Mesenchymal stem cell (in vitro differentiated cells and primary cell): ENCODE measurements around the gene RBM8A.
A peak's percentile ranks its signal among the peaks of the same experiment; 100 is the strongest.

ENCODE experiments used
- DNase-seq: peaks from one replicate; pipeline ENCODE4 v3.0.0-alpha.2; 2013
- H2AFZ ChIP-seq: one replicate; pipeline ENCODE4 v1.6.1; 2013; ENCODE audit warnings: low read depth, mild to moderate bottlenecking, control low read depth, inconsistent platforms, low read length, moderate library complexity
- H2AK5ac ChIP-seq: 2 replicates; pipeline ENCODE4 v1.6.1; 2013; ENCODE audit warnings: low read length, moderate library complexity, mild to moderate bottlenecking, inconsistent platforms; ENCODE audit not compliant: severe bottlenecking
- H2BK120ac ChIP-seq: one replicate; pipeline ENCODE4 v1.6.1; 2013; ENCODE audit warnings: low read depth, mild to moderate bottlenecking, inconsistent platforms, low read length, moderate library complexity
- H2BK12ac ChIP-seq, 2 experiments: one replicate each; pipeline ENCODE4 v1.6.1; 2013; ENCODE audit warnings: inconsistent platforms in 2 of 2, low read length in 2 of 2, mild to moderate bottlenecking in 2 of 2, moderate library complexity in 2 of 2, control low read depth in 1 of 2
- H2BK15ac ChIP-seq: one replicate; pipeline ENCODE4 v1.6.1; 2013; ENCODE audit warnings: mild to moderate bottlenecking, low read depth, inconsistent platforms; ENCODE audit not compliant: poor library complexity, severe bottlenecking
- H2BK5ac ChIP-seq: 2 replicates; pipeline ENCODE4 v1.6.1; 2013; ENCODE audit warnings: low read depth, mild to moderate bottlenecking, low read length, control low read depth, inconsistent platforms; ENCODE audit not compliant: poor library complexity, severe bottlenecking
- H3K14ac ChIP-seq, 2 experiments: one replicate each; pipeline ENCODE4 v1.6.1; 2013; ENCODE audit warnings: inconsistent platforms in 2 of 2, low read length in 2 of 2, control low read depth in 1 of 2, mild to moderate bottlenecking in 1 of 2, moderate library complexity in 1 of 2
- H3K18ac ChIP-seq, 2 experiments: one replicate each; pipeline ENCODE4 v1.6.1; 2013; ENCODE audit warnings: inconsistent platforms in 2 of 2, low read length in 2 of 2, control low read depth in 1 of 2, low read depth in 1 of 2, mild to moderate bottlenecking in 1 of 2
- H3K23ac ChIP-seq, 2 experiments: one replicate each; pipeline ENCODE4 v1.6.1; 2013; ENCODE audit warnings: inconsistent platforms in 2 of 2, low read length in 2 of 2, mild to moderate bottlenecking in 2 of 2, moderate library complexity in 2 of 2, control low read depth in 1 of 2
- H3K27ac ChIP-seq: 2 replicates; pipeline ENCODE4 v1.5.1; 2013; ENCODE audit warnings: mild to moderate bottlenecking, moderate library complexity, low read length, control low read depth, inconsistent platforms; ENCODE audit not compliant: poor library complexity, severe bottlenecking
- H3K27me3 ChIP-seq, 2 experiments: 2 replicates each; pipeline versions ENCODE4 v1.6.1 to v1.7.0; 2013; ENCODE audit warnings: low read length in 2 of 2, mild to moderate bottlenecking in 2 of 2, moderate library complexity in 2 of 2, control low read depth in 1 of 2, inconsistent platforms in 1 of 2; ENCODE audit not compliant: control insufficient read depth in 1 of 2, insufficient read depth in 1 of 2
- H3K36me3 ChIP-seq, 2 experiments: 2 replicates each; pipeline versions ENCODE4 v1.6.1 to v1.7.0; 2013; ENCODE audit warnings: low read length in 2 of 2, control low read depth in 1 of 2, inconsistent platforms in 1 of 2, low read depth in 1 of 2, mild to moderate bottlenecking in 1 of 2; ENCODE audit not compliant: insufficient read depth in 2 of 2, control insufficient read depth in 1 of 2
- H3K4ac ChIP-seq, 2 experiments: one replicate each; pipeline ENCODE4 v1.6.1; 2013; ENCODE audit warnings: inconsistent platforms in 2 of 2, low read length in 2 of 2, mild to moderate bottlenecking in 2 of 2, moderate library complexity in 2 of 2, control low read depth in 1 of 2, low read depth in 1 of 2
- H3K4me1 ChIP-seq: 2 replicates; pipeline ENCODE4 v1.6.1; 2013; ENCODE audit warnings: low read depth, low read length, control low read depth; ENCODE audit not compliant: control insufficient read depth, insufficient read depth
- H3K4me2 ChIP-seq: 2 replicates; pipeline ENCODE4 v1.6.1; 2013; ENCODE audit warnings: low read length, mild to moderate bottlenecking, inconsistent platforms; ENCODE audit not compliant: poor library complexity, severe bottlenecking
- H3K4me3 ChIP-seq, 2 experiments: 2 replicates each; pipeline versions ENCODE4 v1.5.1 to v1.7.0; 2013; ENCODE audit warnings: low read length in 2 of 2, mild to moderate bottlenecking in 2 of 2, control low read depth in 1 of 2, low read depth in 1 of 2; ENCODE audit not compliant: insufficient read depth in 1 of 2
- H3K79me1 ChIP-seq: replicated peaks from 2 replicates; pipeline ENCODE4 v1.6.1; 2013; ENCODE audit warnings: mild to moderate bottlenecking, control low read depth, low read length, inconsistent platforms; ENCODE audit not compliant: poor library complexity, severe bottlenecking
- H3K9ac ChIP-seq: 2 replicates; pipeline ENCODE4 v1.7.0; 2013; ENCODE audit warnings: mild to moderate bottlenecking, low read length, moderate library complexity
- H3K9me3 ChIP-seq: 2 replicates; pipeline ENCODE4 v1.7.0; 2013; ENCODE audit warnings: mild to moderate bottlenecking, low read length; ENCODE audit not compliant: control insufficient read depth
- H4K8ac ChIP-seq: one replicate; pipeline ENCODE4 v1.6.1; 2013; ENCODE audit warnings: inconsistent platforms, mild to moderate bottlenecking, low read length, moderate library complexity
- H4K91ac ChIP-seq: one replicate; pipeline ENCODE4 v1.6.1; 2013; ENCODE audit warnings: mild to moderate bottlenecking, low read length, inconsistent platforms
- WGBS: methylation state at CpG from one replicate; pipeline ENCODE4 v1.1.7; 2013; ENCODE audit warnings: mixed read lengths; 5-methylcytosine and 5-hydroxymethylcytosine counted together

The RBM8A gene

DNA sequence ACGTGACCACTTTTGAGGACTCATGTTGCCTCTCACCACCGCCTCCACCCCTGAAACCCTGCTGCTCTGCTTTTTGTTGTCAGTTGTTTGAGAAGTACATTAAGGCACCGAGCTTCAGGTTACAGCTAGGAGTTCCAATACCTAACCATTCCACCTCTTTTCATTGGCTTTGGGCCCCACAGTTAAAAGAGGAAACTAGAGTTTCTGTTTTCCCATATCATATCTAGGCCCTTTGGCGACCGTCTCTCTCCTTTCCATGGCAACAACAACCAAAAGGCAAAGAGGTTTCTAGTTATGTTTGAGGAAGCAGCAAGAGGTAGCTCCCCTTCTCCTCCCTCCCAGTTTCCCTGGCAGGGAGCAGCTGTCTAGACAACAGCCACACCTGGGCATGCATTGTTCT, 47.5 kb downstream of the RBM8A start:
- 46% methylated on average over 3 of the region's 5 CpGs for WGBS
- H3K79me1 ChIP-seq, result no peaks in the 10 kb centered on the region
- no peak overlapping the region for H4K91ac ChIP-seq

DNA sequence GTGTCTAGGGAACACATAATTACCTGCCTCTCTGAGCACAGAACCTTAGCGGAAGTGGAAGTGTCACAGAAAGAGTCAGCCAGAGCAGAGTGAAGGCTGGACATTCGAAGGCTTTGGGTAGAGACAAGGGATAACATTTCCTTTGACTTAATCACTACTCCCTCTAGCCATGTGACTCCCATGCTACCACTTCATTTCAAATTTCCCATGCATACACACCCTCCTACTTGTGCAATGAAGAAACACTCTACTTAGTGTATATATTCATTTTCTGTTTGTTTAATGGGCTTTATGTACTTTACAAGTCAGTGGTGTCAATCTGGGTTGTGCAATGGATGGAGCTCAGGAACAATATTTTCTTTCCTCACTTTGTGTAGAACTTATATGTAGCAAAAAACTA, 48.6 kb downstream of the RBM8A start:
- Histone ChIP-seq H3K27me3 (no peaks in the 10 kb centered on the region), H2BK12ac (no peak overlapping the region), H2BK15ac (no peak overlapping the region), H4K91ac (no peak overlapping the region), H3K79me1 (no peaks in the 10 kb centered on the region), H4K8ac (no peak overlapping the region), H3K4me3 (no peak overlapping the region), H2AK5ac (no peak overlapping the region), H3K9me3 (no peaks in the 10 kb centered on the region), H3K14ac (no peak overlapping the region), H3K4me1 (peaks cover 5% of the 10 kb centered on the region), H3K23ac (no peak overlapping the region), H3K4ac (no peak overlapping the region), H3K36me3 (no peaks in the 10 kb centered on the region), H3K4me2 (no peak overlapping the region), H3K18ac (no peak overlapping the region), H3K27ac (no peak overlapping the region), H2BK120ac (no peak overlapping the region), H2BK5ac (no peak overlapping the region), H3K9ac (no peak overlapping the region), H2AFZ (no peak overlapping the region)
- DNase-seq, result peak; percentile 26
- WGBS, result 100% methylated on average over 1 of the region's 2 CpGs

More for the DNA sequence above, 47.5 kb downstream of the RBM8A start:
- Histone ChIP-seq H2BK12ac (no peak overlapping the region), H2BK5ac (no peak overlapping the region), H3K4ac (no peak overlapping the region), H2BK120ac (no peak overlapping the region), H3K18ac (no peak overlapping the region), H3K4me1 (peaks cover 6% of the 10 kb centered on the region), H3K4me2 (no peak overlapping the region), H3K27me3 (no peaks in the 10 kb centered on the region), H2BK15ac (no peak overlapping the region), H3K14ac (peak overlapping the region in 1 of 2 experiments; percentile 20), H4K8ac (no peak overlapping the region), H3K27ac (no peak overlapping the region), H3K9me3 (no peaks in the 10 kb centered on the region), H3K4me3 (no peak overlapping the region), H3K9ac (no peak overlapping the region), H3K36me3 (no peaks in the 10 kb centered on the region), H3K23ac (no peak overlapping the region), H2AFZ (no peak overlapping the region), H2AK5ac (no peak overlapping the region)
- DNase-seq, result no peak

DNA sequence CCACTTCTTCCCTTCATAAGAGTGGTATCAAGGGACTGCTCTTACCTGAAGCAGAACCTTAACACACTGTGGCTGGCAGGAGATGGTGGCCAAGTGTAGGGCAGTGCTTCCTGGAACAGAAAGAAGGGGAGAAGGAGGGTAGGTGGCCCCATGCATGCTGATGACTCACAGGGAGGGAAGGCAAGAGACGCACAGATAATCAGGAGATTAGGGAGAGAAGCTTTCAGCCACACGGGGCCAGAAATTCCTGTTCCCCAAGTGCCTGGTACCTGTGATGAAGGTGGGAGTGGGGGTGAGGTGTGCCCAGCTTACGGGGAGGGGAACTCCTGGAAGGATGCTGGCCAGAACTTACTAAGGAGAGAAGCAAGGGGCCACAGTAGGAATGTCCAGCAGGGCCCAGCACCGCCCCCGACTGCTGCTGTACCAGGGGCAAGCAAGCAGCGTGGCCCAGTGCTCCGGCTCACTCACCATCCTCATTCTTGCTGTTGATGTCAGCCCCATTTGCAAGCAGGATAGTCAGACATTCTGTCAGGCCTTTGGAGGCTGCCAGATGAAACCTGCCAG, 49.3 kb downstream of the RBM8A start:
- no peak overlapping the region for H4K91ac ChIP-seq
- H3K79me1 ChIP-seq, result no peaks in the 10 kb centered on the region
- no peak overlapping the region for H3K9ac ChIP-seq
- no peak overlapping the region for H3K4ac ChIP-seq
- WGBS, result 79% methylated on average over 7 of the region's 7 CpGs
- H2AK5ac ChIP-seq, result no peak overlapping the region
- no peak overlapping the region for H4K8ac ChIP-seq
- H3K9me3 ChIP-seq, result no peaks in the 10 kb centered on the region
- H3K36me3 ChIP-seq, result no peaks in the 10 kb centered on the region
- no peak overlapping the region for H2AFZ ChIP-seq
- H2BK12ac ChIP-seq, result peak overlapping the region in 1 of 2 experiments; percentile 29
- no peak overlapping the region for H3K4me3 ChIP-seq
- H3K14ac ChIP-seq, result no peak overlapping the region
- no peak overlapping the region for H2BK5ac ChIP-seq
- no peak overlapping the region for H2BK120ac ChIP-seq
- no peak overlapping the region for H2BK15ac ChIP-seq
- no peak overlapping the region for H3K4me2 ChIP-seq
- peaks cover 5% of the 10 kb centered on the region for H3K4me1 ChIP-seq
- H3K23ac ChIP-seq, result no peak overlapping the region
- no peak overlapping the region for H3K18ac ChIP-seq
- no peak for DNase-seq
- H3K27me3 ChIP-seq, result no peaks in the 10 kb centered on the region
- no peak overlapping the region for H3K27ac ChIP-seq

DNA sequence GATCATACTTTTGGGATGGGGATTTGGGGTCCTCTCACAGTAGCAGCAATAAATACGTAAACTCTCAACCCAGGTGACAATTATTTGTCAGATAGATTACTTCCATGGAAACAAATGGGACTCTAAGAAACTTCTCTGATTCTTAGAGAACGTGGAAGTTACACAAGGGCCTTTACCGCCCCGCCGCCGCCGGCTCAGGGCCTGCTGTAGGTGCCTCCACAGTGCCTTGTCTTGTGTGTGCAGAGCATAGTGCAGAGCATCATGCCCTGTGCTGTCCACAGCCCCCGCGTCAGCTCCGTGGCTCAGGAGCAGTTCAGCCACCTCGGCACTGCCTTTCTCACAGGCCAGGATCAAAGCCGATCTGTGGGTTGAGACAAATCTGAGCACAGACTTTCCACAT, 52.6 kb downstream of the RBM8A start:
- no peak overlapping the region for H3K4me2 ChIP-seq
- H2BK5ac ChIP-seq, result no peak overlapping the region
- WGBS, result 94% methylated on average over 12 of the region's 12 CpGs
- no peak overlapping the region for H2BK12ac ChIP-seq
- peaks cover 8% of the 10 kb centered on the region for H3K4me1 ChIP-seq
- H3K14ac ChIP-seq, result no peak overlapping the region
- H3K9ac ChIP-seq, result no peak overlapping the region
- no peak overlapping the region for H4K8ac ChIP-seq
- H3K18ac ChIP-seq, result no peak overlapping the region
- H3K9me3 ChIP-seq, result no peaks in the 10 kb centered on the region
- H2BK120ac ChIP-seq, result no peak overlapping the region
- H2AK5ac ChIP-seq, result no peak overlapping the region
- no peak overlapping the region for H3K4me3 ChIP-seq
- H3K27ac ChIP-seq, result no peak overlapping the region
- DNase-seq, result no peak
- no peaks in the 10 kb centered on the region for H3K79me1 ChIP-seq
- no peak overlapping the region for H2BK15ac ChIP-seq
- H3K36me3 ChIP-seq, result no peaks in the 10 kb centered on the region
- no peak overlapping the region for H3K23ac ChIP-seq
- H4K91ac ChIP-seq, result no peak overlapping the region
- H2AFZ ChIP-seq, result no peak overlapping the region
- H3K27me3 ChIP-seq, result no peaks in the 10 kb centered on the region
- H3K4ac ChIP-seq, result no peak overlapping the region
